MCF 10A (cell line): ENCODE measurements around the gene PMEPA1. TPM values are rescaled to one million over a fixed set of nuclear protein-coding genes. Genes with fewer than 3 reads are reported as not detected.

Source experiments
- BruUV-seq: library from RNA; stranded (reverse); fragments of 400-500 nt; replicated peaks from 2 replicates; lab custom pipeline; 2021; lab: Mats Ljungman, UMichigan
- CTCF ChIA-PET: fragments of 300-600 bp; sonication (Branson Sonifier 250); formaldehyde crosslinking; extraction: SDS; loops from one replicate; lab custom pipeline; 2021; ENCODE audit warnings: antibody characterized with exemption, inconsistent platforms; lab: Yijun Ruan, JAX
- POLR2A ChIA-PET: fragments of 300-600, 350-650 bp; sonication (Branson Sonifier 250); formaldehyde crosslinking; extraction: SDS; loops from one replicate; lab custom pipeline; 2020; ENCODE audit warnings: antibody characterized with exemption, inconsistent platforms; lab: Yijun Ruan, JAX
- DNase-seq: peaks from one replicate; pipeline ENCODE4 v3.0.0-alpha.2; 2018; ENCODE audit not compliant: unreplicated experiment
- H3K27ac Mint-ChIP-seq: one replicate; pipeline ENCODE4 v1.8.0; 2022; ENCODE audit warnings: mild to moderate bottlenecking, low read depth, mixed read lengths; ENCODE audit not compliant: unreplicated experiment
- H3K27me3 Mint-ChIP-seq: one replicate; pipeline ENCODE4 v1.8.0; 2022; ENCODE audit warnings: mixed read lengths; ENCODE audit not compliant: insufficient read depth, unreplicated experiment
- H3K36me3 Mint-ChIP-seq: one replicate; pipeline ENCODE4 v1.8.0; 2022; ENCODE audit warnings: mild to moderate bottlenecking, moderate library complexity, mixed read lengths; ENCODE audit not compliant: insufficient read depth, unreplicated experiment
- H3K4me1 Mint-ChIP-seq: one replicate; pipeline ENCODE4 v1.8.0; 2022; ENCODE audit warnings: mixed read lengths; ENCODE audit not compliant: insufficient read depth, unreplicated experiment
- H3K4me3 Mint-ChIP-seq: one replicate; pipeline ENCODE4 v1.8.0; 2022; ENCODE audit warnings: mild to moderate bottlenecking, moderate library complexity, mixed read lengths; ENCODE audit not compliant: unreplicated experiment
- H3K9me3 Mint-ChIP-seq: one replicate; pipeline ENCODE4 v1.8.0; 2022; ENCODE audit warnings: mixed read lengths; ENCODE audit not compliant: unreplicated experiment
- intact Hi-C: fragments of 100-400 bp; cut with micrococcal nuclease; formaldehyde crosslinking; loops from 2 replicates; pipeline ENCODE4 v1.14.1; 2022
- total RNA-seq: library from RNA; stranded (reverse); gene quantifications from 2 replicates; pipeline ENCODE4 v1.2.3, GENCODE V29; 2022
- TF ChIP-seq, protein P1 (sequence below): fragments of 200-600 bp; IDR thresholded peaks from one replicate; pipeline ENCODE4 v1.8.0; 2022; ENCODE audit warnings: antibody characterized with exemption, mild to moderate bottlenecking; ENCODE audit not compliant: unreplicated experiment

Gene PMEPA1
- total RNA-seq, 1 experiment from 2014 or later, result 68.5 TPM

DNA sequence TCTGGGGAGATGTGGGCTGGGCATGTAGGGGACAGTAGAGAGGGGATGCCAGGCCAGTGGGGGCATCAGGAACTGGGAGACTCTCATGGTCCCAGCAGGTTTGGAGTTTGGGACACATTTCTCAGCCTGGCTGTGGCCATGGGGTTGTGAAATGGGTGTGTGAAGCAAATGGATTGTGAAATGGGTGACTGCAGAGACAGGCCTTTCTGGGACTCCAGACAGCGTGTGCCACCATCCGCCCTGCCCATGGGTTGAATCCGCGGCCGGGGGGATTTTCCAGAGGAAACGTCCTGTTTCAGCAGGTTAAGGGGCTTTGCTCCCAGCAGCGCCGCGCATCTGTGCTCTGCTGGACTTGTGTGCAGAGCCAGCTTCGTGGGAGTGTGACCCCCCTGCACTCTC, 3.7 kb upstream of the PMEPA1 start:
- ChIA-PET POLR2A (interaction anchor here (0.6 to 6.9 kb wide), 6 partner anchors 14 to 1132 kb away, joined by 3 to 185 read pairs (median 6); no protein-coding TSS in a partner anchor), CTCF (interaction anchor here (0.6 to 1.3 kb wide), 6 partner anchors 11 to 466 kb away, joined by 3 to 5 read pairs (median 3); no protein-coding TSS in a partner anchor)
- peak overlapping the region; percentile 47 for H3K4me3 Mint-ChIP-seq
- peaks cover 55% of the 10 kb centered on the region for H3K4me1 Mint-ChIP-seq
- H3K36me3 Mint-ChIP-seq, result no peaks in the 10 kb centered on the region
- no peaks in the 10 kb centered on the region for H3K9me3 Mint-ChIP-seq
- intact Hi-C loops, result no loop called here
- DNase-seq, result peak; percentile 84
- H3K27me3 Mint-ChIP-seq, result no peaks in the 10 kb centered on the region
- no peak overlapping the region for H3K27ac Mint-ChIP-seq
- TF ChIP-seq, protein P1, sequence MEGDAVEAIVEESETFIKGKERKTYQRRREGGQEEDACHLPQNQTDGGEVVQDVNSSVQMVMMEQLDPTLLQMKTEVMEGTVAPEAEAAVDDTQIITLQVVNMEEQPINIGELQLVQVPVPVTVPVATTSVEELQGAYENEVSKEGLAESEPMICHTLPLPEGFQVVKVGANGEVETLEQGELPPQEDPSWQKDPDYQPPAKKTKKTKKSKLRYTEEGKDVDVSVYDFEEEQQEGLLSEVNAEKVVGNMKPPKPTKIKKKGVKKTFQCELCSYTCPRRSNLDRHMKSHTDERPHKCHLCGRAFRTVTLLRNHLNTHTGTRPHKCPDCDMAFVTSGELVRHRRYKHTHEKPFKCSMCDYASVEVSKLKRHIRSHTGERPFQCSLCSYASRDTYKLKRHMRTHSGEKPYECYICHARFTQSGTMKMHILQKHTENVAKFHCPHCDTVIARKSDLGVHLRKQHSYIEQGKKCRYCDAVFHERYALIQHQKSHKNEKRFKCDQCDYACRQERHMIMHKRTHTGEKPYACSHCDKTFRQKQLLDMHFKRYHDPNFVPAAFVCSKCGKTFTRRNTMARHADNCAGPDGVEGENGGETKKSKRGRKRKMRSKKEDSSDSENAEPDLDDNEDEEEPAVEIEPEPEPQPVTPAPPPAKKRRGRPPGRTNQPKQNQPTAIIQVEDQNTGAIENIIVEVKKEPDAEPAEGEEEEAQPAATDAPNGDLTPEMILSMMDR, result no peak
- BruUV-seq, result no TSS peak

DNA sequence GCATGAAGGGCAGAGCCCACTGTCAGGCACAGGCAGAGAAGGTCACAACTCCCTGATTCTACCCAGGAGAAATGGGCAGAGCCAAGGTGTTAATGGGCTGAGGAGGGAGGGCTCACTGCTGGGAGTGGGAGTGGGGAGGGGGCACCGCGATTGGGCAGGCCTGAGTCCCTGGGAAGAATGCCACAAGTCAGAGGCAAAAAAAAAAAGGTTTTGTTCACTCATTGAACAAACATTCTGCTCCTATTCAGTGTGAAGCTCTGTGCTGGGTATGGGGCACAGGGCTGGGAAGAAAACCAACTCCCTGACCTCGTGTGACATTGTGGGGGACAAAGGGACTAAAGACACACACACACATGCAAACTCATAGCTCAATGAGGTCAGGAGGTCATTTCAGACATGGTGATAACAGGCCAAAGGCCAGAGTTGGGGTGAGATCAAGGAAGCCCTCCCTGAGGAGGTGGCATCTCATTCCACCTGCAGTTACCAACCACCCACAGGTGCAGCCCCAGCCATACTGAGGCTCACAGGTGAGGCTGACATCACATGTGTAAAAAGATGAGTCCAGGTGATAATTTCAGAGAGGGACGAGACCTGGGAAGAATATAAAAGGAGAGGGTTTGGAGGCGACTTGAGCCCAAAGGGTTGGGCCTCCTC, 3.2 kb upstream of the PMEPA1 start:
- Mint-ChIP-seq H3K27me3 (no peaks in the 10 kb centered on the region), H3K4me1 (peaks cover 55% of the 10 kb centered on the region), H3K27ac (no peak overlapping the region), H3K4me3 (peak overlapping the region; percentile 47), H3K9me3 (no peaks in the 10 kb centered on the region), H3K36me3 (no peaks in the 10 kb centered on the region)
- ChIA-PET POLR2A (interaction anchor here (0.5 to 6.9 kb wide), 7 partner anchors 7 to 409 kb away, joined by 3 to 185 read pairs (median 3); no protein-coding TSS in a partner anchor), CTCF (interaction anchor here (0.6 to 1.2 kb wide), 4 partner anchors 19 to 444 kb away, joined by 3 to 5 read pairs (median 3); no protein-coding TSS in a partner anchor)
- intact Hi-C loops, result no loop called here
- no TSS peak for BruUV-seq
- TF ChIP-seq, protein P1, result no peak
- DNase-seq, result no peak

DNA sequence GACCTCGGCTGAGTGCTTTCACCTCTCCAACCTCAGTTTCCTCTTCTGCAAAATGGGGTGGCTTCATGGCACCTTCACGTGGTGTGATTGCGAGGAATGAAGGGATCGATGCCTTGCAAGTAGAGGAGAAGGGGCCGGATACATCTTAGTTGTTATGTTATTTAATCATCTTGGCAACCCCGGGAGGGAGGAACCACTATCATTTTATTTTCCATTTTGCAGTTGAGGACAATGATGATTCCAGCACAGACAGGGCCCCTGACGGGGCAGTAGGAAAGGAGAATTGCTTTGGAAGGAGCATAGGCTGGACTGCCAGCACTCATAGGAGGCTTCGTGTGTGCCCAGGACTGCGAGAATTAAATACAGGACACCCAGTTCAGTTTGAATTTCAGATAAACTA, 2.5 kb upstream of the PMEPA1 start:
- BruUV-seq, result no TSS peak
- no peak overlapping the region for H3K27ac Mint-ChIP-seq
- TF ChIP-seq, protein P1, result no peak
- H3K4me1 Mint-ChIP-seq, result peaks cover 60% of the 10 kb centered on the region
- no peak overlapping the region for H3K4me3 Mint-ChIP-seq
- H3K36me3 Mint-ChIP-seq, result no peaks in the 10 kb centered on the region
- POLR2A ChIA-PET, result interaction anchor here (0.6 to 6.9 kb wide), 7 partner anchors 8 to 407 kb away, joined by 3 to 185 read pairs (median 4); no protein-coding TSS in a partner anchor
- no peaks in the 10 kb centered on the region for H3K9me3 Mint-ChIP-seq
- CTCF ChIA-PET, result interaction anchor here (1.4 to 2.7 kb wide), 2 partner anchors 14 to 57 kb away, joined by 4 to 14 read pairs; no protein-coding TSS in a partner anchor
- no peaks in the 10 kb centered on the region for H3K27me3 Mint-ChIP-seq
- no peak for DNase-seq
- intact Hi-C loops, result no loop called here

DNA sequence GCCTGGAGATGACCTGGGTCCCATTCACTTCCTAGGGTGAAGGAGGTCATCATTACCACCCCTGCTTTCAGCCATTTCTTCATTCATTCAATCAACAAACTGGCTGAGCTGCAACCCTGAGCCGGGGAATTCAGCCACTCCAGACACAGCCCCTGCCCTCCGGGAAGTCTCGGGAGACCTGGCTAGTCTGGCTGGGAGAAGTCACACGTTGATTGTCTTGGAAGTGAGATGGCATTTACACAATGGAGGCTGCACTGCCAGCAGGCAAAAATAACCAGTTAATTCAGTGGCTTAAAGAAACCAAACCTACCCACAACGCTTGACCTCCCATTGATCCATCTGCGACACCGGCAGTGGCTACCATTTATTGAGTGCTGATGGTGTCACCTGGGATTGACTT, 2.0 kb upstream of the PMEPA1 start:
- Mint-ChIP-seq H3K27ac (no peak overlapping the region), H3K36me3 (no peaks in the 10 kb centered on the region), H3K4me1 (peaks cover 61% of the 10 kb centered on the region), H3K27me3 (no peaks in the 10 kb centered on the region), H3K4me3 (no peak overlapping the region), H3K9me3 (no peaks in the 10 kb centered on the region)
- ChIA-PET POLR2A (interaction anchor here (0.6 to 6.9 kb wide), 3 partner anchors 15 to 391 kb away, joined by 3 to 185 read pairs (median 6); no protein-coding TSS in a partner anchor), CTCF (interaction anchor here (1.3 to 2.7 kb wide), 5 partner anchors 13 to 375 kb away, joined by 3 to 14 read pairs (median 4); no protein-coding TSS in a partner anchor)
- TF ChIP-seq, protein P1, result no peak
- intact Hi-C loops, result loop anchor here (2.0 kb wide), 1 partner anchor 279 kb away; no protein-coding TSS in a partner anchor
- DNase-seq, result no peak
- BruUV-seq, result no TSS peak
